WI38 (cell line): ENCODE results near the gene HOXA9.

ENCODE experiments used
- H3K4me3 ChIP-seq: 2 replicates; pipeline ENCODE4 v1.5.1; 2011; ENCODE audit warnings: low read depth, mild to moderate bottlenecking, control low read depth, low read length
- TF ChIP-seq, protein P1 (sequence below): IDR thresholded peaks from 2 replicates; pipeline ENCODE4 v1.5.1; 2012; ENCODE audit warnings: low read depth, mild to moderate bottlenecking, control low read depth, low read length

HOXA9 gene

DNA sequence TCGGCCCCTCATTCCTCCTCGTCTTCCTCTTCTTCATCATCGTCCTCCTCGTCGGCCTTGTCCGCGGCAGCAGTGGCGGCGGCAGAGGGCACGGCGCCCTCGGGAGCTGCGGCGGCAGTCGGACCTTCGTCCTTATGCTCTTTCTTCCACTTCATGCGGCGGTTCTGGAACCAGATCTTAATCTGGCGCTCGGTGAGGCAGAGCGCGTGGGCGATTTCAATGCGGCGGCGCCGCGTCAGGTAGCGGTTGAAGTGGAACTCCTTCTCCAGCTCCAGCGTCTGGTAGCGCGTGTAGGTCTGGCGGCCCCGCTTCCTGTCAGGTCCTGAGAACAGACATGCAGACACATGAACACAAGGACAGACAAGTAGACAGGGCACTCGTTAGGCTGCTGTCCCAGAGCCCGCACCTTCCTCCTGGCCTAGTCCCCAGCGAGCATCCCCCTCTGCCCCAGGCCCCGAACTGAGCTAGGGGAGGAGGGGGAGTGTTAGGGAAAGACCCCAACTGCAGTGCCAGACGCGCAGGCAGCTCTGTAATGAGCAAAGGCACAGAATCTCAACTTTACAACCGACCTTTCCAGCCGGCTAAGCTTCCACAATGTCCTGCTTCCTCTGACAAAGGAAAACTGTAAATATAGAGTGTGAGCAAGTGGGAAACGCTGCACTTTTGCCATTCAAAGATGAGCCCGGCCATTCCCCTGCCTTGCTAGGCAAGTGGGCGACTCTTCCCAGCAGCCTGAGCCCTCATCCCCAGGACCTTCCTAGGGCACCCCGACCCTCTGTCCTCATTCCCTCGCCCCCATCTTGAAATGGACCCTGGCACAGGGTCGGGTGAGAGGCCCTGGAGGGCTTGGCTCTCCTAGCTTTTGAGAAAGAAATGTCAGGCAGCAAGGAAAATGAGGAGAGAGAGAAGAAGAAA, 10.2 kb downstream of the HOXA9 start:
- no peak overlapping the region for H3K4me3 ChIP-seq

DNA sequence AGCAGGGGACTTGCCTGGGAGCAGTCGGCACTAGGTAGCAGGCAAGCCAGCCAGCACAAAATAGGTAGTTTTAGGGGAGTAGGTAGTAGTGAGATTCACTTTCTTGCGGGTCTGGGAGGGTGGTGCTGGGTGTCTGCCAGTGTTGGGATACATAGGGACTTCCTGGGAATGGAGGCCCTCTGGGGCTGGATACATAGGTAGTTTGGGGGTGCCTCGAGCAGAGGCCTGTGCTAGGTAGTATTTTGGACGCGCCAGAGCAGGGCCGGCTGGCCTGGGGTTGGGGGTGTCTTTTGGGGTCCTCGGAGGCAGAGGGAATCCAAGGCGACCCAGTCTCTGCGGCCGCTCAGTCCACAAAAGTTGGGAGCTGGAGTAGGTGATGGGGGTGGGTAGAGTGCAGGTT, 11.0 kb downstream of the HOXA9 start:
- TF ChIP-seq, protein P1, sequence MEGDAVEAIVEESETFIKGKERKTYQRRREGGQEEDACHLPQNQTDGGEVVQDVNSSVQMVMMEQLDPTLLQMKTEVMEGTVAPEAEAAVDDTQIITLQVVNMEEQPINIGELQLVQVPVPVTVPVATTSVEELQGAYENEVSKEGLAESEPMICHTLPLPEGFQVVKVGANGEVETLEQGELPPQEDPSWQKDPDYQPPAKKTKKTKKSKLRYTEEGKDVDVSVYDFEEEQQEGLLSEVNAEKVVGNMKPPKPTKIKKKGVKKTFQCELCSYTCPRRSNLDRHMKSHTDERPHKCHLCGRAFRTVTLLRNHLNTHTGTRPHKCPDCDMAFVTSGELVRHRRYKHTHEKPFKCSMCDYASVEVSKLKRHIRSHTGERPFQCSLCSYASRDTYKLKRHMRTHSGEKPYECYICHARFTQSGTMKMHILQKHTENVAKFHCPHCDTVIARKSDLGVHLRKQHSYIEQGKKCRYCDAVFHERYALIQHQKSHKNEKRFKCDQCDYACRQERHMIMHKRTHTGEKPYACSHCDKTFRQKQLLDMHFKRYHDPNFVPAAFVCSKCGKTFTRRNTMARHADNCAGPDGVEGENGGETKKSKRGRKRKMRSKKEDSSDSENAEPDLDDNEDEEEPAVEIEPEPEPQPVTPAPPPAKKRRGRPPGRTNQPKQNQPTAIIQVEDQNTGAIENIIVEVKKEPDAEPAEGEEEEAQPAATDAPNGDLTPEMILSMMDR: no peak
- no peak overlapping the region for H3K4me3 ChIP-seq

More for the DNA sequence above, 10.2 kb downstream of the HOXA9 start:
- TF ChIP-seq, protein P1: no peak

DNA sequence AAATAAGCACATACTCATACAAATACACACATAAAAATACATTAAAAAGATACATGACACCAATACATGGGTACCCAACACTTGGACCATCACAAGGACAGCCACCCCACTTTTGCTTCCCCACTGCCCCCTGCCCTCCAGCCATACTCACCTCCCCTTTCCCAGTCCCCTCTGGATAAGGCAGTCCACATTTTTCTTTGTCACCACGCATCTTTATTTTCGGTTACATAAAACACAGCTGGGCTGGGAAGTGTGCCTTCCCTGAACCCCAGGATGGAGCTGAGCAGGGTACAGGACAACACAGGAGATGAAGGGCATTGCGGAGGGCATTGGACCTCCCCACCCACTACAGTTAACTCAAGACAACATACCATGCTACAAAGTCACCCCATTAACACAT, 11.8 kb downstream of the HOXA9 start:
- TF ChIP-seq, protein P1: no peak
- H3K4me3 ChIP-seq: no peak overlapping the region

DNA sequence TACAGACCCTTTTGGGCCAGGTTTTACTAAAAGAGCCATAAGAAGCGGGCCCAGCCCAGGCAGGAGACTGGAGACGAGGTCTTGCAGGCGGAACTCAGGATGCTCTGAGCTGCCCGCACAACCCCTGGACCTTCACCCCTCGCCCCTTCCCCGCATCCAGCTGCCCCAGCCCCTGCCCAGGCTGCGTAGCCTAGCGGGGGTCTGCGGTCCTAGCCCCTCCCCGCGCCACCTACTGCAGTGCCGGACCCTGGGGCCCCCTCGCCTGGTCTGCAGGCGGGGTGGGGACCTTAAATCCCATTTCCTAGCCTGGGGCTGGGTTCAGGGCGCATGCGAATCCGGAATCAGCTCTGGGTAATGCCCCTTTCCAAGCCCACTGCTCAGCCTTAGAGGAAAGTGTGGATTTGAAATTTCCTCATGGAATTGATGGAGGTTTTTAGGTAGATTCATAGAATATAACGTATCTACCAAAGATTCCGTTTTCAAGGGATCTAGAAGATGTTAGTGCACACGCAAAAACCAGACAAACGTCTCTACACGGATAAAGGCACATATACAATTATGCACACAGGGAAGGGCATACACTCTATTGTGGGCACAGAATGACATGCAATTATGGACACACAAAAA, 12.4 kb downstream of the HOXA9 start:
- no peak overlapping the region for H3K4me3 ChIP-seq

DNA sequence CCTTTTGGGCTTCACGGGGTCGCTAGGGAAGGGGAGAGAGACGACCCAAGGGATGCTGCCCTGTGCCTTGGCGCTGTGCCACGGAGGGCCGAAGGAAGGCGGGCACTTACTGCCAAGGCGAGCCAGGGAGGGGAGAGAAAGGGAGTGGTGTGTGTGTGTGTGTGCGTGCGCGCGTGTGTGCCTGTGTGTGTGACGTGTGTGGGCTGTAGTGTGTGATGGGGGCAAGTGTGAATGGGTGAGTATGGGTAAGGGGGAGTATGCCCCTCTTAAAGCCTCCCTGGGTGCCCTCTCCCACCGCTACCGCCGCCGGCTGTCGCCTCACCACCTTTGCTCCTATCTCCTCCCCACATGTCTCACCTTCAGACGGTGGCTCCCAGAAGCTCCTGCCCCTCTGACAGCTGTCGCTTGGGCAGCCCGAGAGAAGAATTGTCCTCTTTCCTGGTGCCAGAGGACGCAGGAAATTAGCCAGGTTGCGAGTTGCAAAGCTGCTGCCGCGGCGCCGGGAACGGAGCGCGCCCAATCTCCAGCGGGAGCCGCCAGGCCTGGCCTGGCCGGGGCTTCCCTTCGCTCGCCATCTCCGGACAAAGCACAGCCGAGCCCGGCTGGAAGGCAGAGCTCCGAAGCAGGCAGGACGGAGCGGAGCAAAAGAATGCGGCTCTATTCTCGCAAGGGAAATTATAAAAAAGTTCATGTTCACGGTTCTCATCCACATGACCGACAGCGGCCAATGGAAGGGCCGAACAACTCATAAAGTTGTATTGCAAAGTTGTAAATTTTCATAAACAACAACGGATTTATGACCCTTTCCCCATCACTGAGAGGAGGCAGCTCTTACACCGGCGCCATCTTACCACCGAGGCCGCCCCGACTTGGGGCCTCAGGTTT, 13.2 kb downstream of the HOXA9 start, which contains the start of gene HOXA3:
Gene HOXA3 (minus strand): TSS at position 653 of the 885 bp plus-strand sequence. CDS start 41,943 bp downstream, outside the sequence.
- H3K4me3 ChIP-seq: peak within 1 kb of the TSS; percentile 54

More for the DNA sequence above, 12.4 kb downstream of the HOXA9 start:
- TF ChIP-seq, protein P1: no peak

DNA sequence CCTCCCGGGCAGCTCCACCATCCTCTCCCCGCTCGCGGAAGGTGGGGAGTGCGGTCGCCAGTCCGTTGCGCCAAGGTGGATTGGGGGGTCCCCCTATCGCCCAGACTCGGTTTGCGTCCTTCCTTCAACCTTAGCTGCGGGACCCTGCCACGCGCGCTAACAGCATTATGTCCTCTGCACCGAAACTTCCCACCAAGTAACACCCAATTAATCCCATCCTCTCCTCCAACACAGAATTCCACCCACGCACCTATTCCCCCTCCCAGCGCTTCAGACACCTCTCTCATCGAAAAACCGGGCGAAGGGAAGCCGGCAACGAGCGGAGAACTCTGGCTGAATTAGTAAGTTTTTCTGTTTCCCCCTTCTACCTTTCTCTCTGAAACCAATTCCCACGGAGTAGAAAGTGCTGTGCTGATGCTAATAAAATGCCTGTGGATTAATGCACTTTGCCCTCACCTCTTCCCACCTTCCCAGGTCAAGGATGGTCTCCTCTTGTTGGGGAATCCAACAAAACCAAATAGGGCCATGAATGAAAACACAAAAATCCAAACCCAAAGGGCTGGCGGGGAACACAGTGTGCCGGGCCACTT, 13.9 kb downstream of the HOXA9 start:
- TF ChIP-seq, protein P1: no peak
- H3K4me3 ChIP-seq: peak overlapping the region; percentile 54

More for the DNA sequence above, 13.2 kb downstream of the HOXA9 start, which contains the start of gene HOXA3:
- TF ChIP-seq, protein P1: no peak
